Measurements from ENCODE around the gene SLC24A3.

The SLC24A3 gene

DNA sequence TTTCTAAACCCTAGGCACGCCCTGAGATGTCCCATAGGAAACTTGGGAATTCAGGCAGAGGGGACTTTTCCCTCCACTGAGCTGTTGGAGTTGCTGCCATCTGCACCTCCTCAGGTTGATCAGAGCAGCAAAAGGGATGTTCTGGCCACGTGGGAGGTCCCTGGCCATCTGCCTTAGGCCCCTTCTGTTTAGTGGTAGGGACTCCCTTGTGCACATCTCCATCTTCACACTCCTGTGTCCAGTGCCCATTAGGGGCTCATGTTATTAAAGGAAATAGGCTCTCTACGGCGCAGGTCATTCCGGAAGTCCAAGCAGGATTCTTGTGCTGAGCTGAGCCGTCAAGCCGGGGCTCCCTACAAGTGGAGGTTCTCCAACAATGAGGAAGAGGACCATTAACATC lies 307.8 kb downstream of the SLC24A3 start:
- no peak for DNase-seq

- peak; percentile 24 to 35 for DNase-seq
Measured at GRCh38 chr20:19522071-19522801, 309.8 kb downstream of the SLC24A3 start.

DNA sequence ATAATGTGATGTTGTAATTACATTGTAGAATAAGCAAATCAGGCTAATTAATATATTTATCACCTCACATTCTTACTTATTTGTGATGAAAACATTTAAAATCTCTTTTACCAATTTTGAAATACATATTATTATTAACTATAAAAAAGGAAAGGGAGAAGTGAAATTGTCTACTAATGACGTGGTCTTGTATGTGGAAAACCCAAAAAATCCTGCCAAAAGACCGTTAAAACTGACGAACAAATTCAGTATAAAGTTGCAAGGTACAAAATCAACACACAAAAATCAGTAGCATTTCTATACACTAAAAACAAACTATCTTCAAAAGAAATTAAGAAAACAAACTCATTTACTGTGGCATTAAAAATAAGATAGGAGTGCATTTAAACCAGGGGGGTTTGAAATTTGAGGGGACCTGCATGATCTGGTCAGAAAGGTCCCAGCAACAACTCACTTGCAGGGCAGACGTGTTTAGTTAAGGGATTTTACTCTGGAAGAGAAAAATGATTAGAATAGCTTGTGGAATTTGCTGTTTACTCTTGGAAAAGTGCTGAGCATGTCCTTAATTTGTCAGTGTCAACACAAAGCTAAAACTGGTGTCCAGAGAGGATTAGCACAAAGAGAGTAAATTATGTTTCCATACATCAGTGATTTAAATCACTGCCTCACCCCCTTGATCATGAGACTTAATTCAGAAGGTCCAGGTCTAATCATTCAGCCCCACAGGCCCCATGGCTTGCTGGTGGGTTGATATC lies 310.6 kb downstream of the SLC24A3 start:
- DNase-seq, result peak in 1 of 2 donors; percentile 44

GRCh38 chr20:19524691-19525090 lies 312.2 kb downstream of the SLC24A3 start:
- DNase-seq, result no peak

DNA sequence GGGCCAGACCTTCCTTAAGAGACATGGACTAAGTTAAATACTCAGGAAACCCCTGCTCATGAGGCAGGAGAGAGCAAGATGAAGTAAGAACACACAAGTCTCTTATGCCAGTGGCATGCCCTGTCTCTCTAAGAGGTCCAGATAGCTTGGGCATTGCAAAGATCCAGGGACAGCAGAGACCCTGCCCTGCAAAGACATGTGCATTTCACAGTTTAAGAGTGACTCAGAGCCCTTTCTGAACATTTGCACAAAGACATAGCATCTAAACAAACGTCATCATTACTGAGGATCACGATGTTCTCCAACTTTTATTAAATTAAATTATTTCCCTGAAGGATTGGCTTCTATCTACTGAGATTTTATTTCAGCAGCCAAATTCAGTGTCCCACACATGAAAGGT lies 315.1 kb downstream of the SLC24A3 start:
- no peak for DNase-seq

DNA sequence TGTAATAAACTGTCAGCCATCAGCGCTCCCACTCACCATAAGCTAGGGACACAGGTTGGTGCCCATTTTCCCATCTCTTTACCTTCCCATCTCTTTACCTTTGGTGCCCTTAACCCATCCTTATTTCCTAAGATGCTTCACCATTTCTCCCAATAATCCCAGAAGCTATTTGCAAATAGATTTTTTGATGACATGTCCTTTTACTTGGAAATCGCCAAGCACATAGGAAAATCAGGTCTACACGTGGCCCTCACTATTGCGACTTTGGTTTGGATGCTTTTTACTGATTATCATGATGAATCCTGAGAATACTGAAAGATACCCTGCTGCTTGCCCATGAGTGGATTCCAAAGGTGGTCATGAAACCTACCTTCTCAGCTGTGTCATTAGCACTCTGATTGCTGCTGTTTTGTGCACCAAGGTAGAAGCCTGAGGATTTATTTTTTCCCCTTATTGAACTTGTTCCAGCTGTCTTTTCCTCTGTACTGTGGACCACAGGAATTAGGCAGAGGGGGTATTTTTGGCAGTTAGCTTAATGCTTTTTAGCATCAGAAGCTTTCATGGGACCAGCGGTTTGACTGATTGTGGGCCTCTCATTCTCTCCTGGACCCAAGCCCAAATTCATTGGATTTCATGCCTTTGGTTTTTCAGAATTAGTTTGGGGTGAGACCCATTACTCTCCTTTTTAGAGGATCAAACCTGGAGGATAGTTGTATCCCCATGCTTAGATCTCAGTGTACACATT lies 316.0 kb downstream of the SLC24A3 start:
- no peak for DNase-seq

GRCh38 chr20:19530006-19530405 lies 317.6 kb downstream of the SLC24A3 start:
- no peak for DNase-seq

- no peak for DNase-seq
Measured at GRCh38 chr20:19531446-19531845, 319.0 kb downstream of the SLC24A3 start.

- no peak for DNase-seq
Measured at GRCh38 chr20:19538556-19538955, 326.1 kb downstream of the SLC24A3 start.

DNA sequence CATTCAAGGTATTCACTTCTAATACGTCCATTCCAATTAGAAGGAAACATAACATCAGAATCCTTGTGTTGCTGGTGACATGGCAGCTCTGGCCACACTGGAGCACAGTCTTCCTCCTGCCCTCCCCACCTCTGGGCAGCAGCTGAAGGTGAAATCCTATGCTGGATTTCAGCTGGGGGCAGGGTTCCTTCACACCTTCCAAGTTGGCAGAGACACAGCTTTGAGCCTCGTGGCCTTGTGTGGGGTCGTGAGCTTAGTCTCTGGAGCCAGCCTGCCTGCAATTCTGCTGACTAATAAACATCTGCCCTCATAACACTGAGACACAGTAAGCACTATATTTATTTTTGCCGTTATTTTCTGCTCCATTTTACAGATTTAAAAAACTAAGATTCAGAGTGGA lies 326.7 kb downstream of the SLC24A3 start:
- DNase-seq, result no peak

GRCh38 chr20:19540392-19540791 lies 327.9 kb downstream of the SLC24A3 start:
- DNase-seq, result no peak

- peak in 1 of 2 donors; percentile 52 for DNase-seq
Measured at GRCh38 chr20:19543101-19543500, 330.7 kb downstream of the SLC24A3 start.

DNA sequence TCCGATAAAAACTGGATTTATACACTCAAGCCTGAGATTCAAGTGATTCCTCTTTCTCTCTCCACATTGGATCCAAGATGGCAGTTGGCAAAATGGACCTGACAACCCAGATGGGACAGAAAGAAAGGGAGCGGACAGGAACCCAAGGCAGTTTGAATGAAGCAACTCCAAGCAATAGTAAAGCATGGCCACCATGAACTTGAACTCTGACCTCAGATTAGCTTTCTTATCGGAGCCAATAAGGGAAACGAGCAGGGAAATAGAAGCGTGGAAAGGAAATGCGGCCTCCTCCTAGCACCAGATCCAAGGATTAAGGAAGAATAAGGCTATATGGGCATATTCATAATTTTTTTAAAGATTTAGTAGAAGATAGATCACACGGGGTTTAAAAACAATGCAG lies 332.2 kb downstream of the SLC24A3 start:
- no peak for DNase-seq

- no peak for DNase-seq
Measured at GRCh38 chr20:19546648-19547047, 334.2 kb downstream of the SLC24A3 start.

DNA sequence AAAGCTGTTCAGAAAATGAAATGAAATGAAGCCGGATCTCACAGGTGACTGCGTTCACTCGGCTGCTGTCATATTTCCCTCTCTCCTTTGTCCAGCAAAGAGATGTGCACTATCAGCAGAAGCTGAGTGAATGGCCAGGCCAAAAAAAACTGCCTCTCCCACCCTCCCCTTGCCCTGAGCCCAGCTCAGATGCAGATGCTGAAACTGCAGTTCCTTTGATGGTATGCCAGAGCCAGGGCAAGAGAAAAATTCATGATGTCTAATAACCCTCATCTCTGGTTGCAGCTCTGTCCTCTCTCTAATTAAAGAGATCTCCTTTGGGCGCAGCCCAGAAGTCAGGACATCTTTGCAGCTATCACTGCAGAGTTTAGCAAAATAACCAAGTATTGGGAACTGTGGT lies 335.1 kb downstream of the SLC24A3 start:
- no peak for DNase-seq

DNA sequence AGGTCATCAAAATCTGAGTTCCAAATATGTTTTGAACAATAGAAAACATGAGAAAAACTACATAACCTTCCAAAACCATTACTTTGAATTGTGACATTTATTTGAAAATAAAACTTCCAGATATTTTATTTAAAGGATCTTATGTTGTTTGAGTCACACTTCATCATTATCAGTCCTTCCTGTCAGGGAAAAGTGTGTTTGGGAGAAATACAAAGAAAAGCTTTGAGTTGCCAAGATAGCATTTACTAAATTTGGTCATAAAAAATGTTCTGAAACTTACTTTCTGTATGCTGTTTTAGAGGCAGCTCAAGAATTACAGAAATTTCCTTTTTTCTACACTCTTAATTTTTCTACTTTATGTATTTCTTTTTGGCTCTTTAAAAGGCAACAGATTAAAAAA lies 337.5 kb downstream of the SLC24A3 start:
- no peak for DNase-seq

DNA sequence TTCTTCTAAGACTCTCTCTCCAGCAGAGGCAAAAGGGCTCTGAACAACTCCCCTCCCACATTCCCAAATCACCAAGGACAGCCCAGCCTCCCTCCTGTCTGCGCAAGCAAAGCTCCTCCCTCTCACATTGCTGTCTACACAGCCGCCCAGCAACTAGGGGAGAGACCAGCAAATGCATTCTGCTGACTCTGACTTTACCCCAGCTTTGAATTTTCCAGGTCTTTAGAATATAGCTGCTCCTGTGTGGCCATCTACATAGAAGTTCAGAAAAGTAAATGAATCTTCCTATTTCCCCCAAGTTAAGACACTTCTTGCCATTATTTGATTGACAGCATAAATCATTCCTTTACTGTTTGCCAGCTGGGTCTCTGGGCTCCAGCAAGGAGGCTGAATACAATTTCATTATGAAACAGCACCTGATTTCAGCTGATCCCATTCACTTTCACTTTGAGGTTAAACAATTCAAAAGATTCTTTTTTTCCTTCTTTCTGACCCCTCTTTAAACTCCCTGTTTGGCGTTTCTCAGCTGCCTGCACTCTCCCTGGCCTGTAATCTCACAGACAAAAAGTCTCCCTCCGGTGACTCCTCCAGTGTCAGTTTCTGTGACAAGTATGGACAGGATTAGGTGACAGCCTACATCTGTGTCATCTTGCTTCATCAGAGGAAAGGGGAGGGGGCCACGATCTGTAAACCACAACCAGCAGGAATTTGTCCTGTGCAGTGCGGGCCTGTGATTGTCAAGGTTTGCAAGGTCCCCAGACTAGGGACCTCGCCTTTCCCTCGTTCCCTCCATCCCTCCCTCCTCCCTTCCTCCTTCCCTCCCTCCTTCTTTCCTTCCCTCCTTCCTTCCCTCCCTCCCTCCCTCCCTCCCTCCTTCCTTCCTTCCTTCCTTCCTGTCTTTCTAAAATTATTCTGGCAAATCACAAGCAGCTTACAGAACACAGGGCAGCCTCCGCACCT lies 340.1 kb downstream of the SLC24A3 start:
- no peak for DNase-seq

DNA sequence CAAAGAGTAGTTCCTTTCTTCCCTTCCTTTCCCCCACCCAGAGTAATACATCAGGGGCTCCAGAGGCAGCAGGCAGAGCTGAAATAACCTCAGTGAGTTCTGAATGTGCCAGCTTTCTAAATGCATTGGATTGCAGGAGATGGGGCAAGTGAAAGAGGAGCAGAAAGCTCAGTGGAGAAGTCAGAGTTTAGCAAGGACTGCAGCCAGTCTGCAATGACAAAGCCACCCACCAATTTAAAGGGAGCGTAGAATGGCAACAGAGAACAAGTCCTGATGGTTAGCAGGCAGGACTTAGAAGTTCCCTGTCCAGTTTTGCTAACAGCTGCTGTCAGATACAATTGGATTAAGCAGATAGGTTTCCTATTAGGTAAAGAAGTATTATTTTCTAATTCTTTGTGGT lies 342.2 kb downstream of the SLC24A3 start:
- peak; percentile 3 to 61 for DNase-seq

- no peak for DNase-seq
Measured at GRCh38 chr20:19555726-19556125, 343.3 kb downstream of the SLC24A3 start.

- DNase-seq, result peak; percentile 29 to 73
Measured at GRCh38 chr20:19557291-19557690, 344.8 kb downstream of the SLC24A3 start.

DNA sequence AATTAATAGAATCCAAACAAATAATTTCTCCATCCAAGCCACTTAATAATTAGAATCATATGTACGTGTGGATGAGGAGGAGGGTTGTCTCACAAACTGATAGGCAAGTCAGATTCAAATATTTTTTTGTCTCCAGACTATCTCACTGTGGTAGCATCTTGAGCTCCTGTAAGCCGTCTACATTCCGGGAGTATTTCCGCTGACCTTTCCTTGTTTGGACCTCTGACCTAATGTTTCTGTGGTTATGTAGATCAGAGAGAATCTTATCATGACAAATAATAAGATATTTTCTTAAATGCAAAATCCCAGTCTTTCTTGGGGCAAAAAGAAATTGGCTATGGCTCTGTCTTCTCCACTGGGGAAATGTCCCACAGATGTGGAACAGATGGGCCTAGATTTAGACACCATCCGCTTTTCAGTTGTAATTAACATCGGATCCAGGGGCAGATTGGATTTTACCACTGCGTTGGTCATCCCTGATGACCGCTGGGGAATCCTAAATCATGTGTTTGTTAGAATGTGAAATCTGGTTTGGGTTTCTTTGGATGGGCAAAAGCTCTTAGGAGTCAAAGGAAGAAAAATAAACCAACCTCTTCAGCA lies 348.5 kb downstream of the SLC24A3 start:
- no peak for DNase-seq

- no peak for DNase-seq
Measured at GRCh38 chr20:19562426-19562825, 350.0 kb downstream of the SLC24A3 start.
